ENCODE results near the gene FCRL2.

FCRL2 gene

DNA sequence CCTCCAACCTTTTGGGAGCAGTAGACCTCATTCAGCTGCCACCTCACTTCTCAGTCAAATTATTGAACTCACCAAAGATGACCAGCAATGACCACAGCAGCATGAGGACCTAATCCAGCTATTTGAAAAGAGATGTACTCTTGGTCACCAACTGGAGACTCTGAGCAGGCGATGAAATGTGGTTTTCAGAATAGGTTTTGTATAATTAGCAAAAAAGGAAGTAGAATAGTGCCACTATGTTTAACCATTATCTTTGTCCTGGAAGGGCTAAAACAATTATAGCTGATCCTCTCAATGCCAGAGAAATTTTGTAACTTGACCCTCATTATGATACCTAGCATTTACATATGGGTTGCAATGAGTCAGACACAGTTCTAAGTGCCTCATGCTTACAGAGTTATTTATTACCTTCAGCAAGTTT is at the start of gene FCRL2:
TSS of gene FCRL2 (minus strand) at position 162 of the 421 bp plus-strand sequence. CDS start at position 103, 59 bp downstream.
- DNase-seq, result no peak

DNA sequence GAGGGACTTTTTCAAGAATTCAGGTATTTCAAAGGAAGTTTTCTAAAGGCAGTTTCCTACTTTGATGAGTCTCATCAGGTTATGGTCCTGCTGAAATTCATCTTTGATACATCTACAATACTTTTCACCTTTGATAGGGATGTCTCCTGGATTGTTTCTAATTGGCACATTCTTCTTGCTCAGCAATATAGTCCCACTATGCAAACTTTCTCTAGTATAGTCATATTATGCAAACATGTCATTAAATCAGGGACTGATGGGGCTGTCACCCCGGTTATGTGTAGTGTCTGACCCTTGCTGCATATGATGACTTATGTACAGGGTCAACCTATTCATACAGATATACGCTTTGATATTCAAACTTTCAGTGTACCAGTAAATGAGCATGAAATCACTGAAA is 43.4 kb upstream of the FCRL2 start:
- DNase-seq, result no peak

- no peak for DNase-seq
Observed at GRCh38 chr1:157819896-157820295, 43.0 kb upstream of the FCRL2 start, which contains the start of gene FCRL1. Gene FCRL1 (minus strand): TSS chr1:157820120. CDS start chr1:157820037, 83 bp downstream.

DNA sequence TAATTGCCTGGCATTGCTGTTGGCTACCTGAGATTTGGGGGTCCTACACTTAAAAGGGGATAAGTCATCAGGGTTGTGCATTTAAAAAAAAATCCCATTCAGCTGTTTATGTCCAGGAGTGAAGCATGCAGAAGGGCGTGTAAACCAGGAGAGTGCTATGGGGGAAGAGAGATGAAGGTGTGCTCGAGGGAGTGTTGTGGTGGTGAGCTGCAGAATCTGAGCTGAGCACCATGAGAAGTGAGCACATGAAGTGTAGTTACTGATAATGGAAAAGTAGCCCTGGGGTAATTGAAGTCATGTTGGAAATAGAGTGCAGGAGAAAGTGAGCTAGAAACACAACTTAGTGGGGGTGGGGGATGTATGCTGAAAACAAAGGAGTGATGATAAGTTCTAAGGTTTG is 42.3 kb upstream of the FCRL2 start:
- no peak for DNase-seq

DNA sequence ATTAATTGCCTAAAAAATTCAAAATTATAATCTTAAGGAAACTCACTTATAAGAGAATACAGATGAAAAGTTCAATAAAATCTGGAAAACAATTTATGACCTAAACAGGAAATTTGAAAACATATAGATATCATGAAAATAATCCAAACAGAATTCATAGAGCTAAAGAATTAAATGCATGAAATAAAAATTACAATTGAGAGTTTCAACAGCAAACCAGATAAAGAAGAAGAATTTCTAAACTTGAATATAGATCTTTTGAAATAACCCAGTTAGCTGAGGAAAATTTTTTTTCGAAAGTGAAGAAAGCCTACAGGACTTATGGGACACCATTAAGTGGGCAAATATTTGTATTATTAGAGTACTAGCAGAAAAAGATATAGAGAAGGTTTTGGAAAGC is 36.3 kb upstream of the FCRL2 start:
- no peak for DNase-seq

- DNase-seq, result no peak
Observed at GRCh38 chr1:157806431-157807149, 29.7 kb upstream of the FCRL2 start.

DNA sequence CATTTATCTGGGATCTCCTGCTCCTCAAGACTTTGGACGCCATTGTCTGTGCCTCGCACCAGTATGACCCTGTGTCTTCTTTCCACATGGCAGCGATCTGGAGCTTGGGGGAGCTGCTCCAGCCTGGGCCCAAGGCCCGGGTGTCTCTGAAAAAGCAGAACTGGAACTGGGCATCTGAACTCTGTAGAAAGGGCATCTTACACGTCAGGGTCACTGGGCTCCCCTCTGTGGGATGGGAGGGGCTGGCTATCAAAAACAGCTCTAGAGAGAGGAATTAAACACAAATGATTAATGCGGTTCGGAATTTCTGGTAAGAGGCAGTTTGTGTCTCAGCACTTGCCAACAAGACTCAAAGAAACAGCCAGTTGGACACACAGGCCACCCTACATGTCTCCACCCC is 26.9 kb upstream of the FCRL2 start:
- DNase-seq, result no peak

GRCh38 chr1:157799996-157800395 is 23.1 kb upstream of the FCRL2 start:
- DNase-seq, result no peak

- DNase-seq, result no peak
Observed at GRCh38 chr1:157798211-157798610, 21.3 kb upstream of the FCRL2 start.

GRCh38 chr1:157785248-157785647 is 8.3 kb upstream of the FCRL2 start:
- no peak for DNase-seq

DNA sequence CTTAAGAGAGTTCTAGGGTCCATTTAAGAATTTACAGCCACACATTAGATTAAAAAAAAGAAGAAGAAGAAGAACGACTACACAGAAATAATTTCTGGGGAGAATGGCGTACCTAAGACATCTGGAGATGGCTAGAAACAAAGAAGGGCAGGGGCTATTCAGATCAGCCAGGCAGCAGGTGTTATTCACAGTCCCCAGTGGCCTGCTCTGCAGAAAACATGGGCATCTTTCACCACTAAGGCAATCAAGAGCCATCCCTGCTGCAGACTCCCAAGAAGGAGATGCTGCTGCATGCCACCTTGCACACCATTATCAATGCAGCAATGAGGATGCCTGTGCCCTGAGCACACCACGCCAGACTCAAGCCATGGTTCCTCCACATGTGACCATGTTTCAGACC is 7.9 kb upstream of the FCRL2 start:
- DNase-seq, result no peak

DNA sequence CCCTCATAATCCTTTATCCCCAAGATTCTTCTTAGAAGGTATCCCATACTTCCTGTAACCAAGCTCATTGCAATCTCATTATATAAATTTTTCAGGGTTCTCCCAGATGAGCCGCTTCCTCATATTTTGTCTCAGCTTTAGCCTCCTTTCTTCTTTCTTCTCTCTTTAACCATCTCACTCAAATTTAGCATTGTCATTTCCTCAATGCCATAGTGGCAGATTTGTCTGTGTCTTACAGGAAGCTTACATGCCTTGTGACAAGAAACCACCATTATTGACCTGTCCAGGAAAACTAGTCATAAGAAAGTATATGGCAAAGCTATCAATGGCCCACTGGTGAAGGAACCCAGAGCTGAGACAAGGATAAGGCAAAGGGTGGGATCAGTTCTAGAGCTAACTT is 6.0 kb upstream of the FCRL2 start:
- DNase-seq, result no peak

DNA sequence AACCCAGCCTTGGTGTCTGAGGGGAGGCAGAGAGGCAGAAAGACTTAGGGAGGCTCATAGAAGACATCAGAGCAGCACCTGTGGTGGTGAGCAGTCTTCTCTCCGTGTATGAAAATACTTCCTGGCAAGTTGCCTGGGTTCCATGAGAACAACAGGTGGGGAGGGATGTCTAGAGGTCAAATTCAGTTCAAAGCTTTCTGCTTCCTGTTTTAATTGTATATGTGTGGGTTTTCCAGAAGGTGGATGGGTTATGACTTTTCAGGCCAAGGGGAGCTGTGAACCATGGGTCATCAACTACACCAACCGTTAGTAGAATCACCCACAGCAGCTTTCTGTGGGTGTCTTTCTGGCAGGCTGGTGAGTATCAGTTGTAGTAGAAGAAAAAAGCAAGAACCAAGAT is 4.1 kb upstream of the FCRL2 start:
- no peak for DNase-seq

DNA sequence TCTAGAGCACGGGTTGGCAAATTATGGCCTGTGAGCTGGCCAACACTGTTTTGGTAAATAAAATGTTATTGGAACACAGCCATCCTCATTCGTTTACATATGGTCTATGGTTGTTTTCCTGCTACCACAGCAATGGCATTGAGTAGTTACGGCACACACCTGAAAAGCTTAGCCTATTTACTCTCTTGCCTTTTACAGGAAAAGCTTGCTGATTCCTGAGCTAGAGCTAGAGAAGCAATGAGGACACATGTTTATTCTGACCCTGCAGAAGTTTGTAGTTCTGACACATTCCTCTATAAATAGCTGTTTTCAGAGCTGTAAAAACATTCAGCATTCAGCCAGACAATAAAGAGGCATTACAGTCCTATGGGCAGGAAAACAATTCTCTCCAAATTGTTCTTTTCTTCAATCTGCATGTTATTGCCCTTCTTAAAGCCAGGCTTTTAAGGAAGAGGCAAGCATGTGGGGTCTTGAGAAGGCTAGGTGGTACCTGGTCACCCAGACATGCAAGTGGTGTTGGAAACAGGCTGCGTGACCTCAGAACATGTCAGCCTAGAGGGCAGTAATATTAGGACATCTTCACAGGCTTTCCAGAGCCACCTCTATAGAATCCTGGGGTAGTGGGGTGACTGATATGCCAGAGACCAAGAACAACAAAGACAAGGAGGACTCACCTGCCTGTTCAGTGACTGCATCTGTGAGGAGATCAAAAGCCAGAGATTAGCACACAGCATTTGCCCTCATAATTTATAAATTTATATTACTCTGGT is 1.6 kb downstream of the FCRL2 start:
- no peak for DNase-seq

- no peak for DNase-seq
Observed at GRCh38 chr1:157774412-157774811, 2.5 kb downstream of the FCRL2 start.

- no peak for DNase-seq
Observed at GRCh38 chr1:157773493-157774350, 3.2 kb downstream of the FCRL2 start.

DNA sequence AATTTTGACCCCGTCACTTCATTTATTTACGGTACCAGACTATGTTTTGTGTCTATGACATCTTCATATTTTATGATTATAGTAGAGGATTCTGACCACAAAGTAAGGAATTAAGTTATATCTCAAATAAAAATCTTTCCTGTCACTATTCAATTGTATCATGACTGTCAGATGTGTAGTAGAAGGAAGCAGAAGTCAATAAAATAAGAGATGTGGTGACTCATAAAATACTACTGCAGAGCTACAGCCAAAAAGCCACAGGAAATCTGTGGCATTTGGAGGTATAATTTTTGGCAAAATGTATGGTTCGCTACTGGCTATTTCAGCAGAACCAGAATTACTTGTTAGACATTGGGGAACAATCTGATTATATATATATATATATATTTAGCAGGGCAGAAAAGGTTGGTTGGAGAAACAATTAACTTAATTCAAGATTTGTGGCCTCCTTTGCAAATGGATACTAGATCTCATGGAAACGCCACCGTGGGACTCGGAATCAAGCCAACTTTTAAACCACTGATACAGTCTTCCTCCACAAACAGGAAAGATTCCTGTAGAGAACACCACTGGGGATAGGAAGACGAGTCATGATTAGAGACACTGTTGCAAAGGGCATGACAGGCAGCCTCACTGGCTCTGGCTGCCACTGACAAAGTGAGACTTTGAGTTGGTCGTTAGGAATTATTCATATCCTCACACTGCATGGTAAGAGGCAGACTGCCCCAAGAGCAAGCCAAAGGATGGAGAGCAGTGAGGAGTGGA is 5.1 kb downstream of the FCRL2 start:
- no peak for DNase-seq

GRCh38 chr1:157770442-157771043 is 6.4 kb downstream of the FCRL2 start:
- no peak for DNase-seq

GRCh38 chr1:157766792-157767191 is 10.1 kb downstream of the FCRL2 start:
- DNase-seq, result no peak

- no peak for DNase-seq
Observed at GRCh38 chr1:157758018-157758417, 18.9 kb downstream of the FCRL2 start.

DNA sequence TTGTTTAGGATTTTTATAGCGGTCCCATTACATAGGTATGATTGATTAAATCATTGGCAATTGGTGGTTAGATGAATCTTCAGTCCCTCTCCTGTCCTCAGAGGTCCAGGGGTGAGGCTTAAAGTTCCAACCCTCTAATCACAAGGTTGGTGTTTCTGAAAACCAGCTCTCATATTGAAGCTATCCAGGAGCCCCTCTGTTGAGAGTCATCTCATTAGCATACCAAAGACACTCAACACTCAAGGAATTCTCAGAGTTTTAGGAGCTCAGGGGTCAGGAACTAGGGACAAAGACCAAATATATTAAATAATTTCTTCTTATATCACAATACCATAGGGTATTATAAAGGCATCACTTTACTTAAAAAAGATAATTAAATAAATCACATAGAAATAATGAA is 23.3 kb downstream of the FCRL2 start:
- DNase-seq, result no peak

- no peak for DNase-seq
Observed at GRCh38 chr1:157751283-157751682, 25.6 kb downstream of the FCRL2 start.

All from NCI-H1417 (cell line).